ENCODE measurements around the gene PPP3CA. TPM values are rescaled to one million over a fixed set of nuclear protein-coding genes. Genes with fewer than 3 reads are reported as not detected.

PPP3CA gene
- total and polyA plus RNA-seq, 2 donors from 2014 or later, result 6.9 to 31.5 TPM

DNA sequence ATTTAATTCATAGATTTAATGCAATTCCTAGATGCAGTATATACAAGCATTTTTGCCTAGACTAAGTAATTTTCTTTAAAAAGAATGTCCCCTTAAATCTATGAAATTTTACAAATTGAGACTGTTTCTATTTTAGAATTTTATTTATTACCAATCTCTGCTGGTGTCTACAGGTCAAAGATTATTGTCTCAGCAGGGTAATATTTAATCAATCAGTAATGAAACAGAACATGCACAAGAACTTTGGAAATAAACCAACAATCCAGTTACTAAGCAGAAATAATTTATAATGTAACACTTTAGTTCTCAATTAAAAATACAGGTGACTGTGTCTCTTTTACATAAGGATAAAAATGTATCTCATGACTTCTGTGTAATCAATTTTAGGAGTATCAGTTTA lies 266.2 kb downstream of the PPP3CA start:
- FAIRE-seq, result peak; percentile 66

DNA sequence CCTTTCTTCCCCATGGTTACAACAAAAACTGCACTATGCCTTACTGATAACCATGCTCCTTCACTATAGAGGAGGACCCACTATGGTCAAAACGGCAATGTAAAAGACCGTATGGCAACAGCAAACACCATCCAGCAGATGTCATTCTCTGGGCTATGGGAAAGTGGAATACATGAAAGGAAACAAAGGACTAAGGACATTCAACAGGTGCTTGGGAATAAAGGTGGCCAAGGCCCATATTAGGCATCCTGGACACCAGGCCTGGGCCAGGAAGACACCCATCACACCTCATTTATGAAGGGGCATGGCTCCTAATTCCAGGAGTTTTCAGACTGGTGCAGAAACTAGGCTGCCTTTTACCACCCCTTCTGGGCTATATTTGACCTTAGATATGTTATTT lies 268.4 kb downstream of the PPP3CA start:
- Histone ChIP-seq H3K27ac (ENCODE audit: low read depth in 2 of 2, low read length in 2 of 2) (no peak overlapping the region), H3K4me1 (ENCODE audit: control insufficient read depth in 2 of 3, insufficient read depth in 2 of 3, low read depth in 1 of 3, low read length in 3 of 3) (peaks cover 0 to 2% (median 0%) of the 10 kb centered on the region in 3 donors), H3K9ac (ENCODE audit: low read length in 3 of 3) (no peak overlapping the region), H3K36me3 (ENCODE audit: control insufficient read depth in 2 of 3, insufficient read depth in 3 of 3, low read length in 3 of 3) (no peaks in the 10 kb centered on the region), H3K9me3 (ENCODE audit: control insufficient read depth in 2 of 3, insufficient read depth in 1 of 3, low read length in 3 of 3) (no peaks in the 10 kb centered on the region), H3K27me3 (ENCODE audit: control insufficient read depth, insufficient read depth, low read length) (no peaks in the 10 kb centered on the region), H3K4me3 (ENCODE audit: low read length in 3 of 3) (no peak overlapping the region)
- FAIRE-seq (no peak), DNase-seq (no peak)
- intact Hi-C loops (cut with DNase I), result no loop called here
- TF ChIP-seq, protein P1, sequence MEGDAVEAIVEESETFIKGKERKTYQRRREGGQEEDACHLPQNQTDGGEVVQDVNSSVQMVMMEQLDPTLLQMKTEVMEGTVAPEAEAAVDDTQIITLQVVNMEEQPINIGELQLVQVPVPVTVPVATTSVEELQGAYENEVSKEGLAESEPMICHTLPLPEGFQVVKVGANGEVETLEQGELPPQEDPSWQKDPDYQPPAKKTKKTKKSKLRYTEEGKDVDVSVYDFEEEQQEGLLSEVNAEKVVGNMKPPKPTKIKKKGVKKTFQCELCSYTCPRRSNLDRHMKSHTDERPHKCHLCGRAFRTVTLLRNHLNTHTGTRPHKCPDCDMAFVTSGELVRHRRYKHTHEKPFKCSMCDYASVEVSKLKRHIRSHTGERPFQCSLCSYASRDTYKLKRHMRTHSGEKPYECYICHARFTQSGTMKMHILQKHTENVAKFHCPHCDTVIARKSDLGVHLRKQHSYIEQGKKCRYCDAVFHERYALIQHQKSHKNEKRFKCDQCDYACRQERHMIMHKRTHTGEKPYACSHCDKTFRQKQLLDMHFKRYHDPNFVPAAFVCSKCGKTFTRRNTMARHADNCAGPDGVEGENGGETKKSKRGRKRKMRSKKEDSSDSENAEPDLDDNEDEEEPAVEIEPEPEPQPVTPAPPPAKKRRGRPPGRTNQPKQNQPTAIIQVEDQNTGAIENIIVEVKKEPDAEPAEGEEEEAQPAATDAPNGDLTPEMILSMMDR (IDR thresholded peaks at IDR 0.05; ENCODE audit: borderline replicate concordance, extremely low read depth, insufficient read depth), result no peak

More for the DNA sequence above, 266.2 kb downstream of the PPP3CA start:
- H3K9ac ChIP-seq (ENCODE audit: low read length in 3 of 3), result no peak overlapping the region
- no peak for DNase-seq
- no peaks in the 10 kb centered on the region for H3K9me3 ChIP-seq (ENCODE audit: control insufficient read depth in 2 of 3, insufficient read depth in 1 of 3, low read length in 3 of 3)
- no peak overlapping the region for H3K4me3 ChIP-seq (ENCODE audit: low read length in 3 of 3)
- TF ChIP-seq, protein P1 (IDR thresholded peaks at IDR 0.05; ENCODE audit: borderline replicate concordance, extremely low read depth, insufficient read depth), result no peak
- no peak overlapping the region for H3K27ac ChIP-seq (ENCODE audit: low read depth in 2 of 2, low read length in 2 of 2)
- intact Hi-C loops (cut with DNase I), result no loop called here
- peaks cover 0 to 2% (median 0%) of the 10 kb centered on the region in 3 donors for H3K4me1 ChIP-seq (ENCODE audit: control insufficient read depth in 2 of 3, insufficient read depth in 2 of 3, low read depth in 1 of 3, low read length in 3 of 3)
- no peaks in the 10 kb centered on the region for H3K27me3 ChIP-seq (ENCODE audit: control insufficient read depth, insufficient read depth, low read length)
- H3K36me3 ChIP-seq (ENCODE audit: control insufficient read depth in 2 of 3, insufficient read depth in 3 of 3, low read length in 3 of 3), result no peaks in the 10 kb centered on the region

DNA sequence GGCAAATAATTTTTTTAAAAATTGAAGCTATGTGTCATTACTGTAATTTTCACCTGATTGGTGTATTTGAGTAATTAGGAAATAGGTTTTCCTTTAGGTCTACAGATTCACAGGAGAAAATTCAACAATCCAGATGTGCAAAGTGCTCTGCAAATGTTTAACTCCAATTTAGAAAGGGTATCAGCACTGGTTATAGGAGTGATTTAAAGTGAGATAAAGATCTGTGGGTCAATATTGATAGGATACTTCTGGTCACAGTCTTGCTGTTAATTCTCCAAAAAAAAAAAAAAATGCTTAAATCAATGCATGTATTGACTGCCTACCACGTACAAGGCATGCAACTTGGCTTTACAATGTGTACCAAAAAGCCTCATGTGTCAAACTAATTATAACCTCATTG lies 271.3 kb downstream of the PPP3CA start:
- TF ChIP-seq, protein P1 (IDR thresholded peaks at IDR 0.05; ENCODE audit: borderline replicate concordance, extremely low read depth, insufficient read depth), result no peak
- Histone ChIP-seq H3K9me3 (ENCODE audit: control insufficient read depth in 2 of 3, insufficient read depth in 1 of 3, low read length in 3 of 3) (no peaks in the 10 kb centered on the region), H3K27ac (ENCODE audit: low read depth in 2 of 2, low read length in 2 of 2) (no peak overlapping the region), H3K9ac (ENCODE audit: low read length in 3 of 3) (no peak overlapping the region), H3K4me3 (ENCODE audit: low read length in 3 of 3) (no peak overlapping the region), H3K4me1 (ENCODE audit: control insufficient read depth in 2 of 3, insufficient read depth in 2 of 3, low read depth in 1 of 3, low read length in 3 of 3) (peaks cover 0 to 2% (median 2%) of the 10 kb centered on the region in 3 donors), H3K27me3 (ENCODE audit: control insufficient read depth, insufficient read depth, low read length) (no peaks in the 10 kb centered on the region), H3K36me3 (ENCODE audit: control insufficient read depth in 2 of 3, insufficient read depth in 3 of 3, low read length in 3 of 3) (no peaks in the 10 kb centered on the region)
- FAIRE-seq, result no peak
- intact Hi-C loops (cut with DNase I), result no loop called here
- DNase-seq, result no peak

DNA sequence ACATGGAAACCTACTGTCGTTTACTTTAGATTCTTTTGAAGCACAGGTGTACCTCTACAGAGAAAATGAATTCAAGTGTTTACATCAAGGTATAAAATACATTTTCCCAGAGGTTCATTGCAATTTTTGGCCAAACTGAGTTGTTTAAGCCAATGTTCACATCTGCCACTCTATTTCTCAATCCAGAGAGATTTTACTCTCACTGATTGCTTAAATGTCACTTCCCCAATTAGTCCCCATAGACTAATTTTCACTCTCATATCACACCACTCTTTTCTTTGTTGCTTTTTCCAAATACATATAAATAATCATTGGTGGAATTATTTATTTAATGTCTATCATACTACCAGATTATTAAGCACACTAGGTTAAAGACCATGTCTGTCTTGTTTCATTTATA lies 271.8 kb downstream of the PPP3CA start:
- no peak for FAIRE-seq
- TF ChIP-seq, protein P1 (IDR thresholded peaks at IDR 0.05; ENCODE audit: borderline replicate concordance, extremely low read depth, insufficient read depth), result no peak
- Histone ChIP-seq H3K4me3 (ENCODE audit: low read length in 3 of 3) (no peak overlapping the region), H3K9ac (ENCODE audit: low read length in 3 of 3) (no peak overlapping the region), H3K27ac (ENCODE audit: low read depth in 2 of 2, low read length in 2 of 2) (no peak overlapping the region), H3K4me1 (ENCODE audit: control insufficient read depth in 2 of 3, insufficient read depth in 2 of 3, low read depth in 1 of 3, low read length in 3 of 3) (peaks cover 0 to 6% (median 2%) of the 10 kb centered on the region in 3 donors), H3K9me3 (ENCODE audit: control insufficient read depth in 2 of 3, insufficient read depth in 1 of 3, low read length in 3 of 3) (no peaks in the 10 kb centered on the region), H3K27me3 (ENCODE audit: control insufficient read depth, insufficient read depth, low read length) (no peaks in the 10 kb centered on the region), H3K36me3 (ENCODE audit: control insufficient read depth in 2 of 3, insufficient read depth in 3 of 3, low read length in 3 of 3) (no peaks in the 10 kb centered on the region)
- no peak for DNase-seq
- intact Hi-C loops (cut with DNase I), result no loop called here
